ENCODE data around the gene SMPDL3A. TPM values are rescaled to one million over a fixed set of nuclear protein-coding genes. Genes with fewer than 3 reads are reported as not detected.

SMPDL3A gene
- total RNA-seq, 1 donor from 2014 or later: 6.8 TPM

DNA sequence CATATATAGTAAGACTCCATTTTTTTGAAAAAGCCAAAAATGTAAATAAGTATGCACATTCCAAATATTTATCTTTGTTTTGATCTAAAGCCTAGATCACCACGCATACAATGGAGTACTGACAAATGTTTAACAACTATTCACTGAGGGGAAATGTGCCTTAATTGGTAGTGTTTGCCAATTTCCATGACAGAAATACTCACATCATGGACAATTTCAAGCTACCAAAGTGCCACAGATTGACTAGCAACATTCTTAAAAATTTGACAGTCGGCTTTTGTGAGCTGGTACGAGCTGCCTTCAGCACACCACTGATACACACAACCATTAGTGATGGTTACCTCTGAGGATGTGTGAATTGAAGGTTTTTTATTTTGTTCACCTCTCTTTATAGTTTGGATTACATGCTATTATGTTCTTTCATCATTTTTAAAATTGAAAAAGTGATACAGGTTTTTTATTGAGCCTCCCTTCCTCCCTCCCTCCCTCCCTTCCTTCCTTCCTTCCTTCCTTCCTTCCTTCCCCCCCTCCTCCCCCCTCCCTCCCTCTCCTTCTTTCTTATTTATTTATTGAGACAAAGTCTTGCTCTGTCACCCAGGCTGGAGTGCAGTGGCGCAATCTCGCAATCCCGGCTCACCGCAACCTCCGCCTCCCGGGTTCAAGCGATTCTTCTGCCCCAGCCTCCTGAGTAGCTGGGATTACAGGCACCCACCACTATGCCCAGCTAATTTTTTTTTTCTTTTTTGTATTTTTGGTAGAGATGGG, 19.2 kb downstream of the SMPDL3A start:
- DNase-seq (ENCODE audit: low read depth): no peak
- Histone ChIP-seq H3K4me3 (ENCODE audit: low read depth, low read length) (no peak overlapping the region), H3K36me3 (ENCODE audit: control insufficient read depth, insufficient read depth, low read length) (no peaks in the 10 kb centered on the region), H3K27me3 (ENCODE audit: control insufficient read depth, insufficient read depth, low read length) (no peaks in the 10 kb centered on the region)
- TF ChIP-seq, protein P1, sequence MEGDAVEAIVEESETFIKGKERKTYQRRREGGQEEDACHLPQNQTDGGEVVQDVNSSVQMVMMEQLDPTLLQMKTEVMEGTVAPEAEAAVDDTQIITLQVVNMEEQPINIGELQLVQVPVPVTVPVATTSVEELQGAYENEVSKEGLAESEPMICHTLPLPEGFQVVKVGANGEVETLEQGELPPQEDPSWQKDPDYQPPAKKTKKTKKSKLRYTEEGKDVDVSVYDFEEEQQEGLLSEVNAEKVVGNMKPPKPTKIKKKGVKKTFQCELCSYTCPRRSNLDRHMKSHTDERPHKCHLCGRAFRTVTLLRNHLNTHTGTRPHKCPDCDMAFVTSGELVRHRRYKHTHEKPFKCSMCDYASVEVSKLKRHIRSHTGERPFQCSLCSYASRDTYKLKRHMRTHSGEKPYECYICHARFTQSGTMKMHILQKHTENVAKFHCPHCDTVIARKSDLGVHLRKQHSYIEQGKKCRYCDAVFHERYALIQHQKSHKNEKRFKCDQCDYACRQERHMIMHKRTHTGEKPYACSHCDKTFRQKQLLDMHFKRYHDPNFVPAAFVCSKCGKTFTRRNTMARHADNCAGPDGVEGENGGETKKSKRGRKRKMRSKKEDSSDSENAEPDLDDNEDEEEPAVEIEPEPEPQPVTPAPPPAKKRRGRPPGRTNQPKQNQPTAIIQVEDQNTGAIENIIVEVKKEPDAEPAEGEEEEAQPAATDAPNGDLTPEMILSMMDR (IDR thresholded peaks at IDR 0.05; ENCODE audit: insufficient read depth, low read length, poor library complexity, severe bottlenecking): no peak

DNA sequence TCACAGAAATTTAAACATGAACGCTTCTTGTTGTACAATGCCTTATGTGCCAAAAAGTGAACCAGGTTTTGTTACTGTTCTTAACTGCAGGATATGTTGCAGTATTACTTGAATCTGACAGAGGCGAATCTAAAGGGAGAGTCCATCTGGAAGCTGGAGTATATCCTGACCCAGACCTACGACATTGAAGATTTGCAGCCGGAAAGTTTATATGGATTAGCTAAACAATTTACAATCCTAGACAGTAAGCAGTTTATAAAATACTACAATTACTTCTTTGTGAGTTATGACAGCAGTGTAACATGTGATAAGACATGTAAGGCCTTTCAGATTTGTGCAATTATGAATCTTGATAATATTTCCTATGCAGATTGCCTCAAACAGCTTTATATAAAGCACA, 19.9 kb downstream of the SMPDL3A start:
- Histone ChIP-seq H3K4me3 (ENCODE audit: low read depth, low read length) (no peak overlapping the region), H3K27me3 (ENCODE audit: control insufficient read depth, insufficient read depth, low read length) (no peaks in the 10 kb centered on the region), H3K36me3 (ENCODE audit: control insufficient read depth, insufficient read depth, low read length) (no peaks in the 10 kb centered on the region)
- TF ChIP-seq, protein P1 (IDR thresholded peaks at IDR 0.05; ENCODE audit: insufficient read depth, low read length, poor library complexity, severe bottlenecking): no peak
- DNase-seq (ENCODE audit: low read depth): no peak

DNA sequence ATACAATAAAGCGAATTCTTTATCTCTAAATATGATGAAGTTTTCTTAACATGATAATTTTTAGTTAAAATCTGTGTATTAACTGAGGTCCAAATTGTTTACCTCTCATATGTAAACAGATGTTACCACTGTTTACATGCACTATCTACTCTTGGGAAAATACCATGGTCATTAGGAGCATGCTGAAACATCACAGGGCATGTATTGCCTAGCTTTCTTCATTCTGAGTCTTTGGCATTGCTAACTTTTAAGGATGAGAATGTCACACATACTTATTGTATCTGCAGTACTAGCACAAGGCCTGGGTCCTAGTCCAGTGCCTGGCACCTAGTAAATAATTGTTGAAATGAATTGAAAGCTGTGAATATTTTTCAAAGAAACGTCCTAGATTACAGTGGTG, 20.6 kb downstream of the SMPDL3A start:
- no peak overlapping the region for H3K4me3 ChIP-seq (ENCODE audit: low read depth, low read length)
- DNase-seq (ENCODE audit: low read depth): no peak
- TF ChIP-seq, protein P1 (IDR thresholded peaks at IDR 0.05; ENCODE audit: insufficient read depth, low read length, poor library complexity, severe bottlenecking): no peak
- H3K36me3 ChIP-seq (ENCODE audit: control insufficient read depth, insufficient read depth, low read length): no peaks in the 10 kb centered on the region
- H3K27me3 ChIP-seq (ENCODE audit: control insufficient read depth, insufficient read depth, low read length): no peaks in the 10 kb centered on the region

DNA sequence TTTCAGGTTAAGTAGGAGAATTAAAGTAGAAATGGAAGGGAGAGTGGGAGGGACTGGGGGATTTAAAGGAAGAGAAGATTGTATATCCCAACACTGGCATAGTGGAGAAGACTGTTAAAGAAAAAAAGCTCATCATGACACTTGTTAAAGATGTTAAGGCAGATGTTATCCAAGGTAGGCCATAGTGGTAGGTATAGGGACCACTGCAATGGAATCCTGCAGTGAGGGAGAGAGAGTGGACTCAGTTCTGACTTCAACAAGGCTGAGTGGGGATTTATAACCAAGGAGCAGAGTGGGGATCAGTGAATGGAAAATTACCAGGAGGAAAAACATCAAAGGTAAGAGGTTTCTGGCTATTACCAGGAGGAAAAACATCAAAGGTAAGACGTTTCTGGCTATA, 21.1 kb downstream of the SMPDL3A start:
- no peaks in the 10 kb centered on the region for H3K27me3 ChIP-seq (ENCODE audit: control insufficient read depth, insufficient read depth, low read length)
- TF ChIP-seq, protein P1 (IDR thresholded peaks at IDR 0.05; ENCODE audit: insufficient read depth, low read length, poor library complexity, severe bottlenecking): no peak
- DNase-seq (ENCODE audit: low read depth): no peak
- no peak overlapping the region for H3K4me3 ChIP-seq (ENCODE audit: low read depth, low read length)
- no peaks in the 10 kb centered on the region for H3K36me3 ChIP-seq (ENCODE audit: control insufficient read depth, insufficient read depth, low read length)

DNA sequence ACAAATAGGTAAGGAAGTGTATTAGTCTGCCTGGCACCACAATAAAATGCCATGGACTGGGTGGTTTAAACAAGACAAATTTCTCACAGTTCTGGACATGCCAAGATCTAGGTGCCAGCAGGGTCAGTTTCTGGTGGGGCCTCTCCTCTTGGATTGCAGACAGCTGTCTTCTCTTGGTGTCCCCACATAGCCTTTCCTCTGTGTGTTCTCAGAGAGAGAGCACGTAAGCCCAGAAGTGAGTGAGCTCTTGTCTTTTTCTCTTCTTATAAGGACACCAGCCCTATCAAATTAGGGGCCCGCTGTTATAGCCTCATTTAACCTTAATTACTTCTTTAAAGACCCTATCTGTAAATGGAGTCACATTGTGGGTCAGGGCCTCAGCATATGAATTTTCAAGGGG, 28.3 kb downstream of the SMPDL3A start:
- no peaks in the 10 kb centered on the region for H3K27me3 ChIP-seq (ENCODE audit: control insufficient read depth, insufficient read depth, low read length)

More for the DNA sequence above, 28.3 kb downstream of the SMPDL3A start:
- no peak overlapping the region for H3K4me3 ChIP-seq (ENCODE audit: low read depth, low read length)
- no peak for DNase-seq (ENCODE audit: low read depth)
- TF ChIP-seq, protein P1 (IDR thresholded peaks at IDR 0.05; ENCODE audit: insufficient read depth, low read length, poor library complexity, severe bottlenecking): no peak
- no peaks in the 10 kb centered on the region for H3K36me3 ChIP-seq (ENCODE audit: control insufficient read depth, insufficient read depth, low read length)
